RWPE1 (cell line): ENCODE results near the gene NAPB.

Source experiments
- CTCF ChIA-PET: fragments of 350-600 bp; sonication (Branson Sonifier 250); formaldehyde crosslinking; extraction: SDS; loops from one replicate; lab custom pipeline; 2021; lab: Yijun Ruan, JAX
- POLR2A ChIA-PET: fragments of 400-600 bp; formaldehyde crosslinking; extraction: SDS; loops from one replicate; lab custom pipeline; 2020; ENCODE audit warnings: antibody characterized with exemption; ENCODE audit not compliant: low non-redundant PET; lab: Yijun Ruan, JAX
- DNase-seq: peaks from one replicate; pipeline ENCODE4 v3.0.0; 2012; ENCODE audit warnings: low spot score
- H3K27ac ChIP-seq: fragments of 450-650 bp; 2 replicates; pipeline ENCODE4 v1.5.1; 2017
- CTCF ChIP-seq: fragments of 450-650 bp; conservative IDR thresholded peaks from 2 replicates; pipeline ENCODE4 v1.5.1; 2017; ENCODE audit warnings: low read depth, mild to moderate bottlenecking

NAPB gene

GRCh38 chr20:23374441-23374840 is 46.8 kb downstream of the NAPB start:
- H3K27ac ChIP-seq: no peak overlapping the region
- TF ChIP-seq CTCF: no peak
- POLR2A ChIA-PET: no interaction called here
- CTCF ChIA-PET: no interaction called here
- DNase-seq: no peak

DNA sequence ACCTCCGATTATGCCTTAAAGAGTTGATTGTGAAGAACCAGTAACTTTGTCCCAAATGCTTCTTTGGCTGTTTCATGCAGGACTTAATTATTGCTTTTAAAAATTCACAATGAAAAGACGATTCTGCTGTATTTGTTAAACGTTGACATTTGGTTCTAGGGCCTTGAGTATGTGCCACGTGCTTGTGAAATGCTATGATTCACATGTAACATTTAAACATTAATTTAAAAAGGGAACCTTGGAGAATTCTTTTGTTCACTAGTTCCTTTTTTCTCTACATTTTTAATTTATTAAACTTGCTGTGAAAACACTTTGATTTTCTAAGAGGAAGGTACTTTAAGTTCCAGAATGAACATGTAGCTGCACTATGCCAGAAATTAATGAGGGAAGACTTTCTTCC is 49.8 kb downstream of the NAPB start:
- no peak for TF ChIP-seq CTCF
- POLR2A ChIA-PET: no interaction called here
- H3K27ac ChIP-seq: no peak overlapping the region
- CTCF ChIA-PET: no interaction called here
- DNase-seq: no peak

GRCh38 chr20:23370873-23371272 is 50.4 kb downstream of the NAPB start:
- TF ChIP-seq CTCF: no peak
- POLR2A ChIA-PET: no interaction called here
- no peak overlapping the region for H3K27ac ChIP-seq
- DNase-seq: no peak
- CTCF ChIA-PET: no interaction called here

DNA sequence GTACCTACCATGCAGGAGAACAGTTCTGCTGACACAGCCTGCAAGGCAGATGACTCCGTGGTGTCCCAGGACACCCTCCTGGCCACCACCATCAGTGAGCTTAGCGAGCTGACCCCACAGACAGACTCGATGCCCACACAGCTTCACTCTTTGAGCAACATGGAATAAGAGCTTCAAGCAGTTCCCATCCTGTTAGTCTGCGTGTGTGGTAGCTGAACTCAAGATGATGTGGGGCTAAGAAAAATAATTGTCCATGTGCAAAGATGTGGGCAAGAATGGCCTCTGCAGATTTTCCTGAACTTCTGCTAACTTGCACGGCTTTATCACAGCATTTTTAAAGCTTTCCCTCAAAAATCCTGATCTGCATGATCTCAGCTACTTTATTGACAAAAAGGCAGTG is 51.0 kb downstream of the NAPB start:
- DNase-seq: no peak
- H3K27ac ChIP-seq: no peak overlapping the region
- CTCF ChIA-PET: no interaction called here
- POLR2A ChIA-PET: no interaction called here
- TF ChIP-seq CTCF: no peak

GRCh38 chr20:23369072-23369823 is 52.0 kb downstream of the NAPB start:
- ChIA-PET CTCF (no interaction called here), POLR2A (no interaction called here)
- DNase-seq: no peak
- no peak for TF ChIP-seq CTCF
- H3K27ac ChIP-seq: no peak overlapping the region

- ChIA-PET POLR2A (no interaction called here), CTCF (no interaction called here)
- no peak for TF ChIP-seq CTCF
- H3K27ac ChIP-seq: no peak overlapping the region
- DNase-seq: no peak
Measured at GRCh38 chr20:23368316-23369071, 52.8 kb downstream of the NAPB start.
